PC-3 (cell line): ENCODE data around the gene MYO1A. TPM values are rescaled to one million over a fixed set of nuclear protein-coding genes. Genes with fewer than 3 reads are reported as not detected.

Experiments used
- ATAC-seq: fragments of 200-7000 bp; cut with Tn5 transposase; 2 replicates; pipeline ENCODE4 v1.9.1; 2020; ENCODE audit warnings: mild to moderate bottlenecking, moderate library complexity
- BruUV-seq: library from RNA; stranded (reverse); fragments of 400-500 nt; replicated peaks from 2 replicates; lab custom pipeline; 2021; lab: Mats Ljungman, UMichigan
- CTCF ChIA-PET: fragments of 300-600 bp; sonication (Branson Sonifier 250); formaldehyde crosslinking; loops from one replicate; lab custom pipeline; 2022; ENCODE audit warnings: antibody characterized with exemption; lab: Charles Lee
- POLR2A ChIA-PET: fragments of 300-600 bp; sonication (Branson Sonifier 250); formaldehyde crosslinking; loops from one replicate; lab custom pipeline; 2022; ENCODE audit warnings: antibody characterized with exemption; ENCODE audit not compliant: unreplicated experiment; lab: Charles Lee
- DNase-seq: peaks from one replicate; pipeline ENCODE4 v3.0.0-alpha.2; 2015
- H2AFZ ChIP-seq: fragments of 300-600 bp; sonication (generic); 2 replicates; pipeline ENCODE4 v1.6.0; 2016; ENCODE audit warnings: antibody characterized with exemption, low read length
- H3F3A ChIP-seq: fragments of 300-600 bp; sonication (generic); one replicate; pipeline ENCODE4 v1.6.0; 2017; ENCODE audit warnings: antibody characterized with exemption, low read length, control low read depth, mild to moderate bottlenecking; ENCODE audit not compliant: unreplicated experiment
- H3K27ac ChIP-seq: fragments of 300-600 bp; sonication (generic); 2 replicates; pipeline ENCODE4 v1.5.1; 2016; ENCODE audit warnings: mild to moderate bottlenecking, low read length
- H3K27me3 ChIP-seq: fragments of 300-600 bp; sonication (generic); 2 replicates; pipeline ENCODE4 v1.6.1; 2016; ENCODE audit warnings: low read length, mixed read lengths
- H3K36me3 ChIP-seq: fragments of 300-600 bp; sonication (generic); 2 replicates; pipeline ENCODE4 v1.6.1; 2016; ENCODE audit warnings: low read depth, mixed run types, low read length, mixed read lengths
- H3K4me1 ChIP-seq: fragments of 300-600 bp; sonication (generic); 2 replicates; pipeline ENCODE4 v1.5.1; 2016; ENCODE audit warnings: low read length; ENCODE audit not compliant: insufficient read depth
- H3K4me2 ChIP-seq: fragments of 300-600 bp; sonication (generic); 2 replicates; pipeline ENCODE4 v1.6.0; 2016; ENCODE audit warnings: low read length
- H3K4me3 ChIP-seq: fragments of 300-600 bp; sonication (generic); 2 replicates; pipeline ENCODE4 v1.5.1; 2016; ENCODE audit warnings: mild to moderate bottlenecking, low read length, mixed read lengths
- H3K79me2 ChIP-seq: fragments of 300-600 bp; sonication (generic); 2 replicates; pipeline ENCODE4 v1.6.1; 2017; ENCODE audit warnings: low read length, mixed read lengths
- H3K9ac ChIP-seq: fragments of 300-600 bp; sonication (generic); 2 replicates; pipeline ENCODE4 v1.6.0; 2016; ENCODE audit warnings: mild to moderate bottlenecking, low read length
- H3K9me2 ChIP-seq: fragments of 300-600 bp; sonication (generic); replicated peaks from 2 replicates; pipeline ENCODE4 v1.6.1; 2016; ENCODE audit warnings: mixed run types, low read length, mixed read lengths
- H3K9me3 ChIP-seq: fragments of 300-600 bp; sonication (generic); 2 replicates; pipeline ENCODE4 v1.6.1; 2016; ENCODE audit warnings: low read length, mixed read lengths
- H4K20me1 ChIP-seq: fragments of 300-600 bp; sonication (generic); 2 replicates; pipeline ENCODE4 v1.6.1; 2016; ENCODE audit warnings: low read length, mixed read lengths
- CTCF ChIP-seq: fragments of 300-600 bp; sonication (generic); conservative IDR thresholded peaks from 2 replicates; pipeline ENCODE4 v1.5.1; 2017; ENCODE audit warnings: antibody characterized with exemption, low read depth, mild to moderate bottlenecking, low read length
- EZH2 ChIP-seq: fragments of 300-600 bp; sonication (generic); IDR thresholded peaks from one replicate; pipeline ENCODE4 v1.6.1; 2017; ENCODE audit warnings: antibody characterized with exemption, mild to moderate bottlenecking, low read length; ENCODE audit not compliant: unreplicated experiment
- EZH2phosphoT487 ChIP-seq: fragments of 300-600 bp; sonication (generic); IDR thresholded peaks from 2 replicates; pipeline ENCODE4 v1.6.1; 2018; ENCODE audit warnings: mild to moderate bottlenecking, antibody characterized with exemption, low read length, borderline replicate concordance
- intact Hi-C: fragments of 100-400 bp; cut with micrococcal nuclease; formaldehyde crosslinking; loops from 2 replicates; pipeline ENCODE4 v1.9.0; 2023
- total RNA-seq: library from RNA; depleted of rRNA; stranded (reverse); fragments of >200 nt; gene quantifications from 2 replicates; pipeline ENCODE4 v1.2.3, GENCODE V29; 2014; rRNA removed

MYO1A gene
- total RNA-seq, 1 experiment from 2014 or later = not detected

GRCh38 chr12:56980268-56980667 is 69.7 kb downstream of the MYO1A start:
- Histone ChIP-seq H3F3A (no peaks in the 10 kb centered on the region), H3K79me2 (no peaks in the 10 kb centered on the region), H2AFZ (no peak overlapping the region), H3K4me1 (no peaks in the 10 kb centered on the region), H3K36me3 (no peaks in the 10 kb centered on the region), H3K9ac (no peak overlapping the region), H4K20me1 (no peaks in the 10 kb centered on the region), H3K9me2 (no peaks in the 10 kb centered on the region), H3K27ac (no peak overlapping the region), H3K9me3 (no peaks in the 10 kb centered on the region), H3K4me2 (no peak overlapping the region), H3K27me3 (no peaks in the 10 kb centered on the region), H3K4me3 (no peak overlapping the region)
- ChIA-PET CTCF (no interaction called here), POLR2A (no interaction called here)
- no TSS peak for BruUV-seq
- intact Hi-C loops = no loop called here
- ATAC-seq = no peak
- TF ChIP-seq EZH2 (no peak), CTCF (no peak), EZH2phosphoT487 (no peak)
- no peak for DNase-seq

GRCh38 chr12:56979628-56980027 is 70.3 kb downstream of the MYO1A start:
- intact Hi-C loops = no loop called here
- TF ChIP-seq EZH2phosphoT487 (no peak), EZH2 (no peak), CTCF (no peak)

More at GRCh38 chr12:56979628-56980027, 70.3 kb downstream of the MYO1A start:
- ATAC-seq = no peak
- H2AFZ ChIP-seq = no peak overlapping the region
- no peaks in the 10 kb centered on the region for H3F3A ChIP-seq
- H3K27me3 ChIP-seq = no peaks in the 10 kb centered on the region
- no TSS peak for BruUV-seq
- ChIA-PET POLR2A (no interaction called here), CTCF (no interaction called here)
- H4K20me1 ChIP-seq = no peaks in the 10 kb centered on the region
- no peaks in the 10 kb centered on the region for H3K79me2 ChIP-seq
- H3K9ac ChIP-seq = no peak overlapping the region
- no peak overlapping the region for H3K4me2 ChIP-seq
- no peak for DNase-seq
- H3K36me3 ChIP-seq = no peaks in the 10 kb centered on the region
- no peak overlapping the region for H3K4me3 ChIP-seq
- no peaks in the 10 kb centered on the region for H3K9me2 ChIP-seq
- H3K4me1 ChIP-seq = no peaks in the 10 kb centered on the region
- H3K27ac ChIP-seq = no peak overlapping the region
- H3K9me3 ChIP-seq = no peaks in the 10 kb centered on the region

Other genes with a start within 250 kb of the MYO1A start
- not detected in 2 replicates for gene SDR9C7, start 115.7 kb downstream of the MYO1A start, total RNA-seq
- 0.73 and 0.86 TPM in 2 replicates for gene RDH16, start 92.5 kb downstream of the MYO1A start, total RNA-seq
- 3.6 and 4.8 TPM in 2 replicates for gene ZBTB39, start 43.6 kb downstream of the MYO1A start, total RNA-seq
- not detected in 2 replicates for gene TAC3, start 33.6 kb downstream of the MYO1A start, total RNA-seq
- gene NEMP1, start 28.7 kb upstream of the MYO1A start, total RNA-seq = 16.4 and 18.3 TPM in 2 replicates
- 17.4 and 20.2 TPM in 2 replicates for gene NAB2, start 39.0 kb upstream of the MYO1A start, total RNA-seq
- gene STAT6, start 61.2 kb upstream of the MYO1A start, total RNA-seq = 20.8 and 28.4 TPM in 2 replicates
- gene LRP1, start 78.4 kb upstream of the MYO1A start, total RNA-seq = 14.7 and 21.8 TPM in 2 replicates
- gene LRP1-AS, start 97.5 kb upstream of the MYO1A start, total RNA-seq = not detected in 2 replicates
- gene NXPH4, start 166.7 kb upstream of the MYO1A start, total RNA-seq = 10.7 and 15.1 TPM in 2 replicates
- 210 and 263 TPM in 2 replicates for gene SHMT2, start 179.6 kb upstream of the MYO1A start, total RNA-seq
- gene STAC3, start 201.1 kb upstream of the MYO1A start, total RNA-seq = 1.4 and 1.8 TPM in 2 replicates